ENCODE results near the gene PDE4D. TPM values are rescaled to one million over a fixed set of nuclear protein-coding genes. Genes with fewer than 3 reads are reported as not detected.

The PDE4D gene
- polyA plus RNA-seq, 1 donor (not counting 4 experiments of a cell fraction or from before 2014, with no cell fraction given), result 3.6 TPM

- Histone ChIP-seq H3K79me2 (ENCODE audit: control insufficient read depth, insufficient read depth, low read length) (no peaks in the 10 kb centered on the region), H3K4me1 (ENCODE audit: control insufficient read depth, extremely low read depth, insufficient read depth, low read length) (no peaks in the 10 kb centered on the region), H4K20me1 (ENCODE audit: control insufficient read depth, extremely low read depth, insufficient read depth, low read length) (no peaks in the 10 kb centered on the region), H3K27ac (ENCODE audit: control insufficient read depth, insufficient read depth, low read length) (no peak overlapping the region), H3K9ac (ENCODE audit: control insufficient read depth, extremely low read depth, insufficient read depth, low read length) (no peak overlapping the region), H3K4me3 (ENCODE audit: control insufficient read depth in 2 of 3, extremely low read depth in 1 of 3, insufficient read depth in 2 of 3, low read depth in 1 of 3, low read length in 3 of 3) (no peak overlapping the region), H3K9me3 (ENCODE audit: control insufficient read depth, low read depth, low read length) (no peaks in the 10 kb centered on the region), H3K36me3 (ENCODE audit: control insufficient read depth in 2 of 2, extremely low read depth in 1 of 2, insufficient read depth in 2 of 2, low read length in 2 of 2) (no peaks in the 10 kb centered on the region), H3K27me3 (ENCODE audit: control insufficient read depth, extremely low read depth, insufficient read depth, low read length) (no peaks in the 10 kb centered on the region), H2AFZ (ENCODE audit: control insufficient read depth, low read length) (no peak overlapping the region), H3K4me2 (ENCODE audit: control insufficient read depth, extremely low read depth, insufficient read depth, low read depth, low read length) (no peak overlapping the region), H3K9me1 (ENCODE audit: control insufficient read depth, extremely low read depth, insufficient read depth, low read length) (no peaks in the 10 kb centered on the region)
- FAIRE-seq (no peak), DNase-seq (ENCODE audit: low read depth, low spot score) (no peak)
- TF ChIP-seq EZH2 (IDR thresholded peaks at IDR 0.05; ENCODE audit: low read length), result no peak
- TF ChIP-seq, protein P1, sequence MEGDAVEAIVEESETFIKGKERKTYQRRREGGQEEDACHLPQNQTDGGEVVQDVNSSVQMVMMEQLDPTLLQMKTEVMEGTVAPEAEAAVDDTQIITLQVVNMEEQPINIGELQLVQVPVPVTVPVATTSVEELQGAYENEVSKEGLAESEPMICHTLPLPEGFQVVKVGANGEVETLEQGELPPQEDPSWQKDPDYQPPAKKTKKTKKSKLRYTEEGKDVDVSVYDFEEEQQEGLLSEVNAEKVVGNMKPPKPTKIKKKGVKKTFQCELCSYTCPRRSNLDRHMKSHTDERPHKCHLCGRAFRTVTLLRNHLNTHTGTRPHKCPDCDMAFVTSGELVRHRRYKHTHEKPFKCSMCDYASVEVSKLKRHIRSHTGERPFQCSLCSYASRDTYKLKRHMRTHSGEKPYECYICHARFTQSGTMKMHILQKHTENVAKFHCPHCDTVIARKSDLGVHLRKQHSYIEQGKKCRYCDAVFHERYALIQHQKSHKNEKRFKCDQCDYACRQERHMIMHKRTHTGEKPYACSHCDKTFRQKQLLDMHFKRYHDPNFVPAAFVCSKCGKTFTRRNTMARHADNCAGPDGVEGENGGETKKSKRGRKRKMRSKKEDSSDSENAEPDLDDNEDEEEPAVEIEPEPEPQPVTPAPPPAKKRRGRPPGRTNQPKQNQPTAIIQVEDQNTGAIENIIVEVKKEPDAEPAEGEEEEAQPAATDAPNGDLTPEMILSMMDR (optimal IDR thresholded peaks at IDR 0.05 in 1 of 3, IDR thresholded peaks at IDR 0.05 in 1 of 3, conservative IDR thresholded peaks at IDR 0.05 in 1 of 3; ENCODE audit: extremely low read depth in 1 of 3, insufficient read depth in 2 of 3, low read length in 3 of 3), result no peak
- dilution Hi-C loops (cut with MboI; ENCODE audit: extremely low pct_ligation_motif_present, low sequenced_read_pairs), result no loop called here
Measured at GRCh38 chr5:59678943-59679342, 214.6 kb downstream of the PDE4D start.

- FAIRE-seq (no peak), DNase-seq (ENCODE audit: low read depth, low spot score) (no peak)
- dilution Hi-C loops (cut with MboI; ENCODE audit: extremely low pct_ligation_motif_present, low sequenced_read_pairs), result no loop called here
- Histone ChIP-seq H3K9me3 (ENCODE audit: control insufficient read depth, low read depth, low read length) (no peaks in the 10 kb centered on the region), H3K9ac (ENCODE audit: control insufficient read depth, extremely low read depth, insufficient read depth, low read length) (no peak overlapping the region), H3K4me2 (ENCODE audit: control insufficient read depth, extremely low read depth, insufficient read depth, low read depth, low read length) (no peak overlapping the region), H2AFZ (ENCODE audit: control insufficient read depth, low read length) (no peak overlapping the region), H4K20me1 (ENCODE audit: control insufficient read depth, extremely low read depth, insufficient read depth, low read length) (no peaks in the 10 kb centered on the region), H3K27me3 (ENCODE audit: control insufficient read depth, extremely low read depth, insufficient read depth, low read length) (no peaks in the 10 kb centered on the region), H3K4me3 (ENCODE audit: control insufficient read depth in 2 of 3, extremely low read depth in 1 of 3, insufficient read depth in 2 of 3, low read depth in 1 of 3, low read length in 3 of 3) (no peak overlapping the region), H3K79me2 (ENCODE audit: control insufficient read depth, insufficient read depth, low read length) (no peaks in the 10 kb centered on the region), H3K36me3 (ENCODE audit: control insufficient read depth in 2 of 2, extremely low read depth in 1 of 2, insufficient read depth in 2 of 2, low read length in 2 of 2) (no peaks in the 10 kb centered on the region), H3K4me1 (ENCODE audit: control insufficient read depth, extremely low read depth, insufficient read depth, low read length) (no peaks in the 10 kb centered on the region), H3K9me1 (ENCODE audit: control insufficient read depth, extremely low read depth, insufficient read depth, low read length) (no peaks in the 10 kb centered on the region), H3K27ac (ENCODE audit: control insufficient read depth, insufficient read depth, low read length) (no peak overlapping the region)
- no peak for TF ChIP-seq EZH2 (IDR thresholded peaks at IDR 0.05; ENCODE audit: low read length)
- TF ChIP-seq, protein P1 (optimal IDR thresholded peaks at IDR 0.05 in 1 of 3, IDR thresholded peaks at IDR 0.05 in 1 of 3, conservative IDR thresholded peaks at IDR 0.05 in 1 of 3; ENCODE audit: extremely low read depth in 1 of 3, insufficient read depth in 2 of 3, low read length in 3 of 3), result no peak
Measured at GRCh38 chr5:59674763-59675162, 218.8 kb downstream of the PDE4D start.
